HG03103 (cell line): ENCODE measurements around the gene ITCH.

ENCODE experiments used
- ATAC-seq: cut with Tn5 transposase; IDR thresholded peaks from one replicate; pipeline ENCODE4 v1.9.1; 2021; ENCODE audit warnings: low read depth; ENCODE audit not compliant: unreplicated experiment

Gene ITCH

GRCh38 chr20:34525709-34526416, 162.8 kb downstream of the ITCH start:
- ATAC-seq: no peak

GRCh38 chr20:34526466-34526865, 163.4 kb downstream of the ITCH start:
- ATAC-seq: no peak

GRCh38 chr20:34527016-34527415, 163.9 kb downstream of the ITCH start:
- no peak for ATAC-seq

DNA sequence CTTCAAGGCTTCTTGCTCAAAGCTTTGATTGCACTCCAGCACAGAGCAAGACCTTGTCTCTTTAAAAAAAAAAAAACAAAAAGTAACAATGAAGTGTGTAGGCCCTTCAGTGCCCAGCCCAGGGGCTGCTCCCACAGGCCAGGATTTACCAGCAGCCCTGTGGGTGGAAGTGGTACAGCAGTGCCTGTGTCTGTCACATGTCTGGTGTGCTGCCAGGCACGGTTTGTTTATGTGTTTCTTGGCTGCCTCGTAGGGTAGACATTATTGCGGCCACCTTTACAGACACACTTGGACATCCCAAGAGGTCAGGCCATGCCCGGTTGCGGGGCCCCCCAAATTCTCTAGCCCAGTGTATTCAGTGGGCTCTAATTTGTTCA, 165.8 kb downstream of the ITCH start:
- ATAC-seq: no peak

- ATAC-seq: no peak
These were observed 166.7 kb downstream of the ITCH start for GRCh38 chr20:34529742-34530141.

DNA sequence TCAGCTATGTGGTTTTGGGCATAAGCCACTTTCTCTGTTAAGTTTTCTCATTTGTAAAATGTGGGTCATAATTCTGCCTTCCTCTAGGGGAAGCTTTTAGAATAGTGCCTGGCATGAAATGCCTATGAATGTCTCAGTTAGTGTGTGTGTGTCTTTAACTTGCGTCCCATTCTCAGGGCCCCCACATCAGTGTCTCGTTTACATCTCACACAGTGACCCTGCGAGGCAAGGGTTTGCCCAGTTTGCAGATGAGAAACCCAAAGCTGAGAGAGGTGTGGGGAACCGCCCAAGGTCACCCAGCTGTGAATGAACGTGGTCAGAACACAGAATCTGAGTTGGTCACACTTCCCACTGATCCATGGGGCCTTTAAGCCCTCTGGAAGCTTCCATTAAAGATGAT, 167.3 kb downstream of the ITCH start:
- ATAC-seq: no peak

DNA sequence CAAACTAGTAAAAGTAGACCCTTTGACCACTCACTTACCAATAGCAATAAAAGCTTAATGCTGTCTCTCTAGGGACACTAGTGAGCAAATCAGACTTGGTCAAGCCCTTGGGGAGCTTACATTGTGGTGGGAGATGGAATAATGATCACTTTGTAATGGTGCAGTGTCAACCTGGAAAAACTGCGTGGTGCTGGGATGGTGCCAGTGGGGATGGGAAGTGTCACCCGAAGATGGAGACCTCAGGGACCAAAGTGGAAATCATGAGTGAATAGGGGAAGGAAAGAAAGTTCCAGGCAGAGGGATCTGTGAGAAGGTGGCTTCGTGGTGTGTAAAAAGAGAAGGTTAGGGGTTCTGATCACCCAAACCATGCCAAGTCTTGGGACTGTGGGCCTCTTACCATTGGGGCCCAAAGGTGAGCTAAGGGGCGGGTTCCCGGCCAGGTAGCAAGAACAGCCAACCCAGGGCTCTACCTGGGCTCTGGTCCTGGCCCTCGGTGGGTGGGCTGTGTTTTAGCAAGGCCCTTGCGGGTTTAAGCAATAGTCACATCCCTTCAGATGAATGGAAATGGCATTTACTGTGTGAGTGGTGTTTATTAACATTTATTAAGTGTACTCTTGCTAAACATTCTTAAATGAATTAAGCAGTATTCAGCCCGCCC, 168.7 kb downstream of the ITCH start:
- no peak for ATAC-seq

GRCh38 chr20:34532320-34532719, 169.2 kb downstream of the ITCH start:
- ATAC-seq: no peak

DNA sequence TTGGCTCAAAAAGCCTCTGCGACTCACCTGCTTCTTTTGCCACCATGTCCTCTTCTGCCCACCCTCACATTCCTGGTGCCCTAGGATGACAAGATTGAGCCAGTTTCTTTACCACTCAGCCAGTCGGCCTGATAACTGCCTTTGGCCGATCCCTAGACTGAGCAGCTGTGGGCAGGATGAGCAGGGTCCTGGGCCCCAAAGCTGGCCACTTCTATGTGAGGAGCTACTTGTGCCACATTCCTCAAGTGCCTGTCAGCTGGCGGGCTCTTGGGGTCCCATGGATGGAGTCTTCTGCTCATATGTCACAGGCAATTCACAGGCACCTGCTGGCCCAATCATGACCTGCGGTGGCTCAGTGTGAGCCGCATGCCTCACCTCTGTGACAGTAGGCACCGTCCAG, 169.7 kb downstream of the ITCH start:
- ATAC-seq: no peak

GRCh38 chr20:34534391-34535165, 171.5 kb downstream of the ITCH start:
- ATAC-seq: no peak

- no peak for ATAC-seq
These were observed 172.3 kb downstream of the ITCH start for GRCh38 chr20:34535301-34535840.

- no peak for ATAC-seq
These were observed 172.8 kb downstream of the ITCH start for GRCh38 chr20:34535857-34536256.

DNA sequence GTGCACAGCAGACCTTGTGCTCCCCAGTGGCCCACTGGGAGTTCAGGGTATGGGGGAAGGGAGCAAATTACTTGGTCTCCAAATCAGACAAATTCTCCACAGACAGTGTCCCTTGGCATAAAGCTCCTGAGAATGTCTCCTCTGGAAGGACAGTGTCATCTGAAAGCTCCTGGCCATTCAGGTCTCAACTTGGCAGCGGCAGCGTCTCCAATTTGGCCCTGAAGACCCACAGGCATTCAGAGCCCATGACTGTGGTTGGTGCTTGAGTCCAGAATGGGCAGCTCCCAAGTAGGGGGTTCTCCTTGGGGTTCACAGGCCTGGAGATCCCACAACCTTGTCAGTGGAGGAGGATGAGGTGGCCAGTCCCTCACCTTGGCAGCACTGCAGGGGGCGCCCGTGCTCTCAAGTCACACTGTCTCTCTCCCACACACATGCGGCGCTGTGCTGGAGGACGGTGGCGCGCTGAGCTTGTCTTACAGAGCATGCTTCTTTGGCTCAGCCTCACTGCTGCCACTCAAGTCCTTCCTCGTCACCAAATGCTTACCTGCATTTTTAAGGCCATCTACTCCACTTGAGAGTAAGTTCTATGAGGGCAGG, 173.8 kb downstream of the ITCH start:
- no peak for ATAC-seq

DNA sequence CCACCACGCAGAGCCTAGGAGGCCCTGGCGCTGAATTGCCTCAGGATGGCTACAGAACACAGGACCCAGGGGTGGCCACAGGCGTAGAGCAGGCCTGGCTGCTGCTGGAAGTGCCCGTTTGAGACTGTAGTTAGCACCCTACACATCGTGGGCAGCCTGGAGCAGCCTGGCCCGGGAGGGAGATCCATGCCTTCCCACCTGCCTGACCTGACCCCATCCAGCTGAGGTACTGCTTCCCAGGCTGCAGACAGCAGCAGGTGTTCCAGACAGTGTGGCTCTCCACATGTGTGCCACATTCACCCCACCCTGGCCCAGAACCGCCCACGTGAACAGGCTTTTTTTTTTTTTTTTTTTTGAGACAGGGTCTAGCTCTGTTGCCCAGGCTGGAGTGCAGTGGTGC, 174.6 kb downstream of the ITCH start:
- ATAC-seq: no peak

DNA sequence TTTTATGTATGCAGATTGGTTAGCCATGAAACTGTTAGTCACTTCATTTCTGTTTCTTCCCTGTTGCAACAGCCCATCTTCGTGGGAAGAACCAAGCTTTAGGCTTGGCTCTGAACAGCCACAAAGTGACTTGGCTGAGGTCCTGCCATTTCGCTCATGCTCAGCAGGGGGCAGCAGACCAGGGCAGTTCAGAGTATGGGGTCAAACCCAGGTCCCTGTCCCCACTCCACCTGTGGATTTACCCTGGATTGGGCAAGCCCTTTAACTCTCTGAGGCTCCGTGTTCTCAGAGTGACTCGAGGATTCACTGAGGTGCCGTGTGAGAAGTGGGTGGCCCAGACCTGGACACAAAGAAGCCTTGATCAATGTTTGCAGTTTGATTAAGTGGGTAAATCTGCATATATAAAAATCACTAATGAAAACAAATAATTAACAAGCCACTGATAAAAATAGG, 175.6 kb downstream of the ITCH start:
- ATAC-seq: no peak

GRCh38 chr20:34539756-34540155, 176.7 kb downstream of the ITCH start:
- no peak for ATAC-seq

- no peak for ATAC-seq
These were observed 177.7 kb downstream of the ITCH start for GRCh38 chr20:34540596-34541263.

GRCh38 chr20:34541264-34541901, 178.3 kb downstream of the ITCH start:
- ATAC-seq: no peak

DNA sequence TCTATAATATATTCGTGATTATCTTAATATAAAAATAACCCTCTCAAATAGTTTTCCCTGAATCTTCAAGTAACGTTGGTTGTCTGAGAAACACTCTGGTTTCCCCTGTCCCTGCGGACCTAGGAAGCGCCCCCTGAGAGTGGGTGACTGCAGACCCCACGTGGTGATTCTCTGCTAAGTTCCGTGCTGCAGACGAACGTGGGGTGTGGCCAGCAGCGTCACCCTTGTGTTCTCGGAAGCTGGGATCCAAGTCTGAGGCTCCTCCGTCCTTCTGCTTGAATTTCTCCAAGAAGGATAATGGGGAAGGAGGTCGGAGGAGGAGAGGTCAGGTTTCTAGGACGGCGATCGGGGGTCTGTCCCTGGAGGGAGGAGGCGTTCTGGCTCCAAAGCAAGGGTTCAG, 178.8 kb downstream of the ITCH start:
- ATAC-seq: no peak

DNA sequence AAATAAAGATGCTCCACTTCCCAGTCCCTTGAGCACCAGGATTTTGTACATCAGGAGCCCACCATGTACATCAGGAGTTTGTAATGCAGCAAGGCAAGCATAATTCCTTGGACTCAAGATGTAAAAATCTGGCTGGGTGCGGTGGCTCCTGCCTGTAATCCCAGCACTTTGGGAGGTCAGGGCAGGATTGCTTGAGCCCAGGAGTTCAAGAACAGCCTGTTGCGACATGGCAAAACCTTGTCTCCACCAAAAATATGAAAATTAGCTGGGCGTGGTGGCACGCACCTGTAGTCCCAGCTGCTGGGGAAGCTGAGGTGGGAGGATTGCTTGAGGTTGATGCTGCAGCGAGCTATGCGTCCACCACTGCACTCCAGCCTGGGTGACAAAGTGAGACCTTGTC, 179.4 kb downstream of the ITCH start:
- ATAC-seq: no peak
